SK-N-SH (cell line): ENCODE results near the gene PLCB1. TPM values are rescaled to one million over a fixed set of nuclear protein-coding genes. Genes with fewer than 3 reads are reported as not detected.

Experiments used
- CTCF ChIA-PET: fragments of 300-600, 350-600 bp; formaldehyde crosslinking; extraction: SDS; loops from one replicate; lab custom pipeline; 2021; lab: Yijun Ruan, JAX
- POLR2A ChIA-PET: fragments of 350-600 bp; sonication (Branson Sonifier 250); formaldehyde crosslinking; extraction: SDS; loops from one replicate; lab custom pipeline; 2020; ENCODE audit warnings: antibody characterized with exemption, inconsistent platforms; lab: Yijun Ruan, JAX
- DNase-seq: peaks from one replicate; pipeline ENCODE4 v3.0.0; 2012
- H2AFZ ChIP-seq: fragments of 200-600 bp; sonication (generic); 2 replicates; pipeline ENCODE4 v1.8.1; 2016; ENCODE audit warnings: antibody characterized with exemption, mild to moderate bottlenecking, low read depth
- H3F3A ChIP-seq: fragments of 200-600 bp; sonication (generic); replicated peaks from 2 replicates; pipeline ENCODE3; 2016; ENCODE audit warnings: antibody characterized with exemption, mild to moderate bottlenecking; ENCODE audit not compliant: insufficient read depth
- H3K27ac ChIP-seq, 2 experiments: fragments of 200-500 bp in 1 of 2; fragments of 200-600 bp in 1 of 2; sonication (Bioruptor generic) in 1 of 2; sonication (generic), shearing (Covaris generic) in 1 of 2; 2 replicates each; pipeline versions ENCODE4 v1.5.1 to v1.6.1; 2014 to 2016; ENCODE audit warnings: low read depth in 2 of 2, inconsistent platforms in 1 of 2, low read length in 1 of 2, mild to moderate bottlenecking in 1 of 2, mixed read lengths in 1 of 2
- H3K27me3 ChIP-seq: fragments of 200-600 bp; sonication (generic), shearing (Covaris generic); 2 replicates; pipeline ENCODE4 v1.6.1; 2016; ENCODE audit warnings: mixed run types; ENCODE audit not compliant: insufficient read depth
- H3K36me3 ChIP-seq, 2 experiments: fragments of 200-500 bp in 1 of 2; fragments of 200-600 bp in 1 of 2; sonication (Bioruptor generic) in 1 of 2; sonication (generic) in 1 of 2; replicated peaks in 1 of 2; 2 replicates each; pipeline versions ENCODE3 to v1.5.1; 2014 to 2016; ENCODE audit warnings: low read length in 1 of 2, mild to moderate bottlenecking in 1 of 2; ENCODE audit not compliant: insufficient read depth in 2 of 2, control insufficient read depth in 1 of 2
- H3K4me1 ChIP-seq, 2 experiments: fragments of 200-500 bp in 1 of 2; fragments of 200-600 bp in 1 of 2; sonication (Bioruptor generic) in 1 of 2; sonication (generic), shearing (Covaris generic) in 1 of 2; 2 replicates each; pipeline versions ENCODE4 v1.5.1 to v1.6.1; 2014 to 2016; ENCODE audit warnings: low read depth in 1 of 2, low read length in 1 of 2, mixed run types in 1 of 2; ENCODE audit not compliant: insufficient read depth in 2 of 2, control insufficient read depth in 1 of 2
- H3K4me2 ChIP-seq: fragments of 200-600 bp; sonication (generic), shearing (Covaris generic); 2 replicates; pipeline ENCODE4 v1.6.1; 2017; ENCODE audit warnings: mixed run types
- H3K4me3 ChIP-seq, 2 experiments: fragments of 200-500 bp in 1 of 2; fragments of 200-600 bp in 1 of 2; sonication (Bioruptor generic) in 1 of 2; sonication (generic), shearing (Covaris generic) in 1 of 2; 2 replicates each; pipeline versions ENCODE4 v1.5.1 to v1.8.1; 2014 to 2016; ENCODE audit warnings: low read depth in 2 of 2, inconsistent platforms in 1 of 2, low read length in 1 of 2, mild to moderate bottlenecking in 1 of 2, mixed read lengths in 1 of 2, moderate library complexity in 1 of 2
- H3K79me2 ChIP-seq: fragments of 200-600 bp; sonication (generic); 2 replicates; pipeline ENCODE4 v1.8.1; 2017; ENCODE audit warnings: mild to moderate bottlenecking; ENCODE audit not compliant: insufficient read depth
- H3K9ac ChIP-seq: fragments of 200-600 bp; sonication (generic); 2 replicates; pipeline ENCODE4 v1.6.1; 2017; ENCODE audit warnings: mixed run types
- H3K9me2 ChIP-seq: fragments of 200-600 bp; sonication (generic); 2 replicates; pipeline ENCODE4 v1.6.1; 2017; ENCODE audit warnings: mixed run types
- H3K9me3 ChIP-seq: fragments of 200-600 bp; sonication (generic); 2 replicates; pipeline ENCODE4 v1.6.1; 2017; ENCODE audit warnings: mixed run types, mild to moderate bottlenecking, moderate library complexity
- H4K20me1 ChIP-seq: fragments of 200-600 bp; sonication (generic); 2 replicates; pipeline ENCODE4 v1.6.1; 2017; ENCODE audit warnings: mild to moderate bottlenecking, mixed run types; ENCODE audit not compliant: insufficient read depth
- EP300 ChIP-seq, 2 experiments: IDR thresholded peaks; 2 replicates each; pipeline versions ENCODE4 v1.4.0 to v1.6.1; 2012; ENCODE audit warnings: borderline replicate concordance in 1 of 2, low read depth in 1 of 2, low read length in 1 of 2
- FOXJ3 ChIP-seq: sonication (generic); formaldehyde crosslinking; IDR thresholded peaks from 2 replicates; pipeline ENCODE4 v1.5.1; 2020; ENCODE audit warnings: mild to moderate bottlenecking, missing genetic modification reagents
- GATA2 ChIP-seq: sonication (generic); formaldehyde crosslinking; IDR thresholded peaks from 2 replicates; pipeline ENCODE4 v1.5.0; 2020; ENCODE audit warnings: mild to moderate bottlenecking, missing genetic modification reagents
- RAD21 ChIP-seq: IDR thresholded peaks from 2 replicates; pipeline ENCODE4 v1.6.1; 2012; ENCODE audit warnings: mild to moderate bottlenecking, low read length
- RCOR1 ChIP-seq: fragments of 150-350 bp; IDR thresholded peaks from 2 replicates; pipeline ENCODE4 v1.6.1; 2017; ENCODE audit warnings: antibody characterized with exemption, low read length
- RFX5 ChIP-seq: IDR thresholded peaks from 2 replicates; pipeline ENCODE4 v1.6.1; 2012; ENCODE audit warnings: mild to moderate bottlenecking, improper control_type of control experiment, low read length
- ZBTB33 ChIP-seq: IDR thresholded peaks from 2 replicates; pipeline ENCODE4 v1.4.0; 2012; ENCODE audit warnings: low read depth, borderline replicate concordance
- WGBS: methylation state at CpG from one replicate; pipeline ENCODE4 v1.1.6; 2017; ENCODE audit warnings: low lambda C conversion rate; 5-methylcytosine and 5-hydroxymethylcytosine counted together
- polyA plus RNA-seq, 3 experiments: library from polyadenylated mRNA; depleted of rRNA; stranded (reverse); fragments of >200 nt; gene quantifications; 2 replicates each; pipeline ENCODE4 v1.2.3, GENCODE V29; 2012
- TF ChIP-seq, protein P1 (sequence below): fragments of 200-600 bp; sonication (generic); IDR thresholded peaks from 2 replicates; pipeline ENCODE4 v1.6.1; 2017; ENCODE audit warnings: antibody characterized with exemption, mild to moderate bottlenecking, moderate library complexity

The PLCB1 gene
- polyA plus RNA-seq, 1 of the 3 experiments (the other 2 are of a cell fraction) = 10.5 TPM

GRCh38 chr20:8372824-8373380 is 240.8 kb downstream of the PLCB1 start:
- WGBS = 69% methylated on average over 5 of the region's 5 CpGs
- Histone ChIP-seq H3K4me1 (peaks cover 0 to 3% of the 10 kb centered on the region in 2 experiments; a peak in 2 of 4 replicates), H3F3A (no peaks in the 10 kb centered on the region), H3K27ac (peak overlapping the region in 1 of 2 experiments; percentile 11; a peak in 1 of 4 replicates), H3K9ac (no peak overlapping the region), H3K36me3 (peaks cover 0 to 5% of the 10 kb centered on the region in 2 experiments), H3K9me3 (no peaks in the 10 kb centered on the region), H3K9me2 (no peaks in the 10 kb centered on the region), H4K20me1 (no peaks in the 10 kb centered on the region), H2AFZ (no peak overlapping the region), H3K4me2 (no peak overlapping the region), H3K27me3 (no peaks in the 10 kb centered on the region), H3K4me3 (no peak overlapping the region), H3K79me2 (no peaks in the 10 kb centered on the region)
- POLR2A ChIA-PET = no interaction called here
- CTCF ChIA-PET = interaction anchor here (1.1 to 2.0 kb wide), 3 partner anchors 13 to 349 kb away, joined by 3 to 9 read pairs (median 4); no protein-coding TSS in a partner anchor
- peak; percentile 36 for DNase-seq
- TF ChIP-seq RCOR1 (0 out of 2 replicates have a peak, but pooled peaks have one; percentile 10), FOXJ3 (0 out of 2 replicates have a peak, but pooled peaks have one; percentile 49), RAD21 (0 out of 2 replicates have a peak, but pooled peaks have one; percentile 6), GATA2 (CRISPR knock-in tag) (peak; percentile 73), RFX5 (no peak), EP300 (IDR thresholded peaks at IDR 0.05; ENCODE audit: borderline replicate concordance in 1 of 2, low read depth in 1 of 2, low read length in 1 of 2) (peak in 1 of 2 experiments; percentile 26; a peak in 1 of 4 replicates)
- TF ChIP-seq, protein P1, sequence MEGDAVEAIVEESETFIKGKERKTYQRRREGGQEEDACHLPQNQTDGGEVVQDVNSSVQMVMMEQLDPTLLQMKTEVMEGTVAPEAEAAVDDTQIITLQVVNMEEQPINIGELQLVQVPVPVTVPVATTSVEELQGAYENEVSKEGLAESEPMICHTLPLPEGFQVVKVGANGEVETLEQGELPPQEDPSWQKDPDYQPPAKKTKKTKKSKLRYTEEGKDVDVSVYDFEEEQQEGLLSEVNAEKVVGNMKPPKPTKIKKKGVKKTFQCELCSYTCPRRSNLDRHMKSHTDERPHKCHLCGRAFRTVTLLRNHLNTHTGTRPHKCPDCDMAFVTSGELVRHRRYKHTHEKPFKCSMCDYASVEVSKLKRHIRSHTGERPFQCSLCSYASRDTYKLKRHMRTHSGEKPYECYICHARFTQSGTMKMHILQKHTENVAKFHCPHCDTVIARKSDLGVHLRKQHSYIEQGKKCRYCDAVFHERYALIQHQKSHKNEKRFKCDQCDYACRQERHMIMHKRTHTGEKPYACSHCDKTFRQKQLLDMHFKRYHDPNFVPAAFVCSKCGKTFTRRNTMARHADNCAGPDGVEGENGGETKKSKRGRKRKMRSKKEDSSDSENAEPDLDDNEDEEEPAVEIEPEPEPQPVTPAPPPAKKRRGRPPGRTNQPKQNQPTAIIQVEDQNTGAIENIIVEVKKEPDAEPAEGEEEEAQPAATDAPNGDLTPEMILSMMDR = no peak

GRCh38 chr20:8373579-8373978 is 241.5 kb downstream of the PLCB1 start:
- Histone ChIP-seq H3K9me3 (no peaks in the 10 kb centered on the region), H3K27ac (no peak overlapping the region), H2AFZ (no peak overlapping the region), H4K20me1 (no peaks in the 10 kb centered on the region), H3K4me2 (no peak overlapping the region), H3K9ac (no peak overlapping the region), H3K4me1 (peaks cover 0 to 3% of the 10 kb centered on the region in 2 experiments; a peak in 2 of 4 replicates), H3K79me2 (no peaks in the 10 kb centered on the region), H3K36me3 (peaks cover 0 to 5% of the 10 kb centered on the region in 2 experiments)
- POLR2A ChIA-PET = no interaction called here
- WGBS = 93% methylated on average over 1 of the region's 1 CpG
- DNase-seq = no peak
- CTCF ChIA-PET = interaction anchor here (1.8 kb wide), 1 partner anchor 348 kb away, joined by 5 read pairs; no protein-coding TSS in a partner anchor
- TF ChIP-seq ZBTB33 (no peak), RCOR1 (no peak)
- TF ChIP-seq, all 33 proteins: peak for 0
- H3K9me2 ChIP-seq = no peaks in the 10 kb centered on the region
- no peaks in the 10 kb centered on the region for H3F3A ChIP-seq
- no peaks in the 10 kb centered on the region for H3K27me3 ChIP-seq
- H3K4me3 ChIP-seq = no peak overlapping the region
